Activated CD8-positive, alpha-beta memory T cell treated with anti-CD3 and anti-CD28 coated beads for 48 hours (primary cell): Measurements from ENCODE around the gene DOP1A.

Experiments
- DNase-seq, 3 experiments: peaks; one replicate each; pipeline ENCODE4 v3.0.0-alpha.2; 2020; ENCODE audit warnings: low read depth in 2 of 3, low spot score in 2 of 3

The DOP1A gene

DNA sequence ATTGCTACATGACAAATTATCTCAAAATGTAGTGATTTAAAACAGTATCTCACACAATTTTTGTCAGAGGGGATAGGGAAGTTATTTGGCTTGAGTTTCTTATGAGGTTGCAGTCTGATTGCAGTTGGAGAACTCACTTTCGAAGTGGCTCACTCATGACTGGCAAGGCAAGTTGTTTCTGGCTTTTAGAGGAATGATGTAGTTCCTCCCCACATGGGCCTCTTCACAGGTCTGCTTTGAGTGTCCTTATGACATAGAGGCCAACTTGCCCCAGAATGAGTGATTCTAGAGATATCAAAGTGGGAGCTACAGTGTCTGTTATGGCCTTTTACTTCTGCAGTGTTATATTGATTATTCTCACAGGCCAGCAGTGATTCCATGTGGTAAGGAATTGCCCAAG is 6.1 kb downstream of the DOP1A start:
- DNase-seq = no peak

DNA sequence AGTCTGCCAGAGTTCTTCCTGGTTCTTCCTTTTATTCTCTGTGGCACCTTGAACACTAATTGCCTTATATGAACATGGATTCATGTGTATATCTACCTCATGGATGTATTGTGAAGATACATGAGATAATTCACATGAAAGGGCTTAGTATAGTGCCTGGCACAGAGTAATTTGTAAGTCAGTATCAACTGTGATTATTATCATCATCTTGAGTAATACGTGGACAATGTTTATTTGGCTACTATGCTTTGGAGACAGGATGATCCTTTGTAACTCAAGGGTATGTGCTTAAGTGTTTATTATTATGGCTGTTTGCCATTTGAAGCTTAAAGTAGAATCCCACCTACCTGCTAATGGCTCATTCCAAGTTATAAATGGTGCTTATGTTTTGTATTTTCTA is 16.0 kb downstream of the DOP1A start:
- no peak for DNase-seq

DNA sequence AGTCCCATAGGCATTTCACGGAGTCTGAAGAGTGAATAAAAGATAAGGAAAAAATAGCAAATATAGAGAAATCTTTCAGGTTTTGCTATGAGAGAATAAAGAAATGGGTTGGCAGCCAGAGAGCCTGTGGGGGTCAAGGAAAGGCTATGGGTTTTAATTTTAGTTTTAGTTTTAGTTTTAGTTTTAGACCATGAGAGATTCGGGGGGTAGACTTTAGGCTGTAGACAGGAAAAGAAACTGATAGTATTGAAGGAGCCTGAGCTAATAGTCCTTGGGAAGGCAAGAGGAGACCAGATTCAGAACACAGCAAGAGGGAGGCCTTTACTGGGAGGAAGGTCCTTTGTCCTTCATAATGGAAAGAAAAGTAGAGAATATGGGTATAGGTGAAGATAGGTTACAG is 19.3 kb downstream of the DOP1A start:
- no peak for DNase-seq

DNA sequence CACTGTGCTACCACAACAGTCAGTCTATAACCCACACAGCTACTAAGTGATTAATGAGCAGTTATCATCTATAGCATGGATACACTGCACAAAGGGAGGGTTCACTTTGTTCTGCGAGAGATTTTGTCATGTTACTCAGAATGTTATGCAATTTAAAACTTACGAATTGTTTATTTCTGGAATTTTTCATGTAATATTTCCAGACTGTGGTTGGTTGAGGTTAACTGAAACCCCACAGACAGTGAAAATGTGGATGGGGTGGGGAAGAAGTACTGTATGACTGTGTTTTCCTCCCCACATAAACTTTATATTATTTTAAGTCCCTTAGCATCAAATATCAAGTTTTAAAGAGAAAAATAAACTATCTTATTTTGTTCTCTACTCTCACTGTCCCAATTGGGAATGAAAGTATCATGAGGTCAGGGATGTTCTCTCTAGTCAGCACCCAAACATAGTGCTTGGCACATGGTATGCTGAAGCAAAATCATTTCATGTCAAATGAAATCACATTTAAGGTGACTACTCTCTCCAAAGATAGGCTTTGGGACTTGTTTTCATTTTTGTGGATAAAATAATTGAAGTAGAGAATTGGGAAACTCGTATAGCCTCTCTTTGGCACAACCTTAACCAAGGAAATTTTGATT is 25.4 kb downstream of the DOP1A start:
- DNase-seq = no peak

DNA sequence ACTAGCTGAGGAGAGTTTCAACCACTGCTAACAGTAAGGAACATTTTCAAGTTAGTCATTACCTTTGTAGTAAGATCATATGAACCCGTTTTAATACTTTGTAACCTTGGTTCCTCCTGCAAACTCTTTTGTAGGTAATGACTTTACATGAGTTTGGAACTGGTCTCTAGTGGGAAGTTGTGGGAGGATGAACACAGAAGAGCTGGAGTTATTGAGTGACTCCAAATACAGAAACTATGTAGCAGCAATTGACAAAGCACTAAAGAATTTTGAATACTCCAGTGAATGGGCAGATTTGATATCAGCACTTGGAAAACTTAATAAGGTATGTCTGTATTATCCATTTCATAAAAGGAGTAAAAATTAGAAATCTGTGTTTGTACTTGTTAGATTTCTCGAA is 29.3 kb downstream of the DOP1A start:
- DNase-seq = no peak

DNA sequence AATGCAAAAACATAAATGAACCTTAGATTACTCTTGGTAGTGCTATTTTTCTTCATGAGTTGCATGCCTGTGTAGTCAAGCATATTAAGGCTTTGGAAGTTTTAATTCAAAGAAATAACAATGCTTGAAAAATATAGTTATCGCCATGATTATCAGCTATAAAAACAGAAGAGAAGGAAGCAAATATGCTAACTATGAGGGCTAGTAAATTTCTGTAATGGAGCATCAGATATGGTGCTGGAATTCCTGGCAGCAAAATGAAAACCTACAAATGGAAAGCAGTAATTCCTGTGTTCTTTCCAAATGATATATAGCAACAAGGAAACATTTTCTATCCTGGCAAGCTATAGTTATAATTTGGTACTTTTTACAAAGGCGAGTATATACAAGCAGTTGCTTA is 29.7 kb downstream of the DOP1A start:
- DNase-seq = no peak

DNA sequence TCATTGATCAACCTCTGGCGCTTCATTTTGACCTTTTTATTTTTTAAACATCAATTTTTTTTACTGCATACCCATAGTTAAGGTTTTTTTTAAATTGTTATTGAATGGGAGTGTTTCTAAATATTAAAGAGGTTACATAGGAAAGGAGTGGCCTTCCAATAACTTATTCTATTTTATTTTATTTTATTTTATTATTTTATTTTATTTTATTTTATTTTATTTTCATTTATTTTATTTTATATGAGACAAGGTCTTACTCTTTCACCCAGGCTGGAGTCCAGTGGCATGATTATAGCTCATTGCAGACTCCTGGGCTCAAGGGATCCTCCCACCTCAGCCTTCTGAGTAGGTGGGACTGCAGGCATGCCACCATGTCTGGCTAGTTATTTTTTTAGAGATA is 30.2 kb downstream of the DOP1A start:
- DNase-seq = no peak

DNA sequence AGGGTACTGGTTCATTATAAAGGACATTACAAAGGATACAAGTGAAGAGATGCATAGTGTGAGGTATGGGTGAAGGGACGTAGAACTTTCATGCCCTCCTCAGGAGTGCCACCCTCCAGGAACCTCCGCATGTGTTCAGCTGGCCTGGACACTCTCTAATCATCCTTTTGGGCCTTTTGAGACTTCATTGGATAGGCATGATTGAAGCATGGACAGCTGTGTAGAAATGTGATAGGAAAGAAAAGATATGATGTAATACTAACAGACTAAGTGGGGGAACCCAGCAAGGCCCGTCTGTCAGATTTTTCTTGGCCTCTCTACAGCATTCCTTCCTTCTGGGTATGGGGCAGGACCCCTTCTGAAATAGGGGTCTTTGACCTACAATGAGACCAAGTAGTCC is 31.1 kb downstream of the DOP1A start:
- DNase-seq = no peak

DNA sequence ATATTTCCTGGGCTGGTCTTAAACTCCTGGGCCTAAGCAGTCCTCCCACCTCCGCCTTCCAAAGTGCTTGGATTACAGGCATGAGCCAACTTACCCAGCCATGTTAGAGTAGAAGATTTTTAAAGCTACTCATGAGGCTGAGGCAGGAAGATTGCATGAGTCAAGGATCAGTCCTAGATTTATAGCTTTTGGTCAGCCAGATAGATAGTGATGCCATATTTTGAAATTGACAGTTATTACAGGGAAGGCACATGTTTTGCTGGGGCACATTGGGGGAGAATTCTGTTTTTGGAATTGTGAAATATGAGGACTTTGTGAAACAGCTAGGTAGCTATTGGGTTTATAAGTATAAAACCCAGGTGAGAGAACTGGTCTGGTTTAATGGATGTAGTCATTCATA is 40.9 kb downstream of the DOP1A start:
- DNase-seq = no peak

DNA sequence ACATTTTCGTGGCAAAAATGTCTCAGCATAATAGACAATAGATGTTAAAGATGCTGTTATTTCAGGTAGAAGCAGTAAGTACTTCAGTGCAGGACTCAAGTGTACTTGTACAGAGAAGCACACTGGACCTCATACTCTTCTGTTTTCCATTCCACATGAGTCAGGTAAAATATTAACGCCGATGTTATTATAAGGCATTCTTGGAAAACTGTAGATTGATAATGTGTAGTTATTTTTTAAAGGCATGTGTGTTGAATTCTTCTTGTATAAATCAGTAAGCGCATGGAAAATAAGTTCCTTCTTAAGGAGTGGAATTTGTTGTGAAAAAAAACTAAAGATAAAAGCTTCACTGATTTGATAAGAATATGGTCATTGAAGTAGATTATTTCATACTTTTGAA is 45.8 kb downstream of the DOP1A start:
- DNase-seq = no peak

DNA sequence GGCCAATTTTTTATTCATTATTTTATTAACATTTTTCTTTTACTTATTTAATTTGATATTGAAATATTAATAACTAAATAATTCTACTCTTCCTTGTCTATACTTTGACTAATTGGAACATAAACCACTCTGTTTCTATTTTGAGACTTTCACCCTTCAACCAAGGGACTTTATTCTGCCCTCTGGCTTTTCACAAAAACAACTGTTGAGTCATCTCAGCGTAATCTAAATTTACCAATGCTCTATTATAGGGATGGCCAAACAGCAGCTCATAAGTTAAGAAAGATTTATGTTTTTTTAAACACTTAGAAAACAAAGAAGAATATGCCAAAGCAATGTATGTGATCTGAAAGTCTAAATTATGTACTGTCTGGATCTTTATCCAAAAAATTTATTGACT is 46.7 kb downstream of the DOP1A start:
- DNase-seq = no peak

DNA sequence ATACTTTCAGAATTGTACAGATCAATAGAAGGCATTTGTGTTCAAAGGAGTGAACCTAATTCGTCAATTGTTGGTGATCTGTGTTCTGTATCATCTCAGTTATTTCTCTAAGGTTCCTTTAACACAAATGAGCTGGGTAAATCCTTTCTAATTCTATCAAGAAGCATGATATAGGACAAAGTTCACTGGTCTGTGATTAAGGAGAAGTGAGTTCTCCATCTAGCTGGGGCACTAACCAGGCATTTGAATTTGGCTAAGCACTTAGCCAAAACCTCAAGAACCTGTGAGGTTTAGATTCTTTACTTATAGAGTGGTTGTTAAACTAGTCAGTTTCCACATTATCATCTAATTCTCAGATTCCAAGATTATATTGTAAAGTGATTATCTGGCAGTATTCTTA is 50.3 kb downstream of the DOP1A start:
- no peak for DNase-seq

DNA sequence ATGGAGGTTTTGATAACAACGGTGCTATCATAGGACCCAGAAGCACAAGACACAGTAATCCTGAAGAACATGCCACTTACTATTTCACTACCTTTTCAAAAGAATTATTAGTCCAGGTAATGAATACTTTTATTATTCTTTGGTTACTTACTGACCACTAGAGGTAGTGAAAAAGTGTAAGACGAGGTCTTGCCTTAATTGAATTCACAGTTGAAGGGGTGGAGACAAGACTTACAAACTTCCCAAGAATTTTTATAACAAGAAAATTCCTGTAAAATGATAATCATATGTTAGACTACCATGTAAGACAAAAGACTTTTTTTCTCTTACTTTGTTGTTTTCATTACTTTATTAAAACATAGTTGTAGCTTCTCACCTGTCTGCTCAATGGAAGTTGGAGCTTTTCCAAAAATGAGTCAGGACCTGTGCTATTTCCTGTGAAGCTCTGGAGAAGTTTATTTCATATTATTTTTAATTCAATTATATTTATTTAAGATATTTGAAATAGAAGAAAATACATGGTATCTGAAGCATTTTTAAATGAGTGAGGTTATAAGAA is 52.4 kb downstream of the DOP1A start:
- DNase-seq = no peak

DNA sequence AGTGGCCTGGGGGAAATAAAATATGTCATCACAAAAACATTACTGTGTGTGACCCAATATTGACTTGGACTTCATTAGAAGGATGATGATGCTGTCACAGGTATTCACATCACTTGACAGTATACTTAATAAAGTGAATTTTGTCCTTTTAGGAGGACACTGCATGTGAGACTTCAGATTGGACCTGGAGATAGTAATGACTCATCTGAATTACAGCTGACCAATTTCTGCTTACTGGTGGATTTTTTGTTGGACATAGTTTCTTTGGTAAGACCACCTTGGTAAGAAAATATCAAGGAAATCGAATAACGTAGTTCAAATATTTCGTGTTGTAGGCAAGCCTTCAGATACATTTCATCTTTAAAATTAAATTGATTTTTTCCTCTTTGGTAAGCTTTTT is 57.1 kb downstream of the DOP1A start:
- DNase-seq = no peak

DNA sequence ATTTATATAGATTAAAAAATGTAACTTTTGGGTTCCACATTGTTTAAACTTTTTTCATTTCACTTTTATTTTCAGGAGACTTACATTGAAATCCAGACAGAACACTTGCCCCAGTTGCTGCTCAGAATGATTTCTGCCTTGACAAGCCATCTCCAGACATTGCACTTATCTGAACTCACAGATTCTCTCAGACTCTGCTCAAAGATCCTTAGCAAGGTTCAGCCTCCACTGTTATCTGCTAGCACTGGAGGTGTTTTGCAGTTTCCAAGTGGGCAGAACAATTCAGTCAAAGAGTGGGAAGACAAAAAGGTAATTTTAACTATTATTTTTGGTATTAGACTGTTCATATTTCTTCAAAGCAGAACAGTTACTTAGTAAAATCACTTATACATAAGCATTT is 58.0 kb downstream of the DOP1A start:
- no peak for DNase-seq

DNA sequence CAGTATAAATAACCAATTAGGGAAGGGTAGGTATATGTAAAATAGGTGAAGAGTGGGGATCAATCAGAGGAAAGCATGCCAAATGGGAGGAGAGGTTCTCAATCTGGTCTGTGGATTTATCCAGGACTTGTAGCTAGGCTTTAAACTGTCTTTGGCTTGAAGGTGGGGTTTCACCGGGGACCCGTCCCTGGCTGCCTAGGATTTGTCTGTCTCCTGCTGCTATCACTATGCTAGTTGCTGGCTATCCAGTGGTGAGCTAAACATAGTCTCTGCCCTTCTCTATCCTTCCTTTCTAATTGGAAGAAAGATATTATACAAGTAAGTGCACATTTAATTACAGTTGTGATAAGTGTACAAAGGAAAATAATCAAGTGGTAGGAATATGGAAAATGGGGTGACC is 58.8 kb downstream of the DOP1A start:
- DNase-seq = no peak

DNA sequence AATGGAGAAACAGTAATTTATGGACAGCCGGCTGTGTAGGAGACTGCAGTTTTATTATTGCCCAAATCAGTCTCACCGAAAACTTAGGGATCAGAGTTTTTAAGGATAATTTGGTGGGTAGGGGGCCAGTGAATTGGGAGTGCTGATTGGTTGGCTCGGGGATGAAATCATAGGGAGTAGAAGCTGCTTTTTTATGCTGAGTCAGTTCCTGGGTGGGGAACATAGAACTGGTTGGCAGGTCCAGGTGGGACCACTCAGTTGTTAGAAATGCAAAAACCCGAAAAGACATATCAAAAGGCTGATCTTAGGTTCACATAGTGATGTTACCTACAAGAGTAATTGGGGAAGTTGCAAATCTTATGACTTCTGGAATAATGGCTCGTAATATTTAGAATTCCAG is 59.3 kb downstream of the DOP1A start:
- DNase-seq = no peak

DNA sequence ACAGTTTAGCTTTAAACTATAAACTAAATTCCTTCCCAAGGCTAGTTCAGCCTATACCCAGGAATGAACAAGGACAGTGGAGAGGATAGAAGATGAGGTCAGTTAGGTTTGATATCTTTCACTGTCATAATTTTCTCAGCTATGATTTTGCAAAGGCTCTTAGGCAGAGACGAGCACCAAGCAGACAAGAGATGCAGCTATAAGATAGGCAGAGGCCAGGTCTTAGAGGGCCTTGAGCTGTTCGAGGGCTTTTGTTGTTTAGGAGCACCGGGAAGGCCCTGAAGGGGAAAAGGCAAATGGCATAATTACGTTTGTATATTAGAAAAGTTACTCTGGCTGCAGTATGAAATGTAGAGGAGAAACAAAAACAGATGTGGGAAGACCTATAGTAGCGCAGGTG is 59.8 kb downstream of the DOP1A start:
- DNase-seq = no peak

DNA sequence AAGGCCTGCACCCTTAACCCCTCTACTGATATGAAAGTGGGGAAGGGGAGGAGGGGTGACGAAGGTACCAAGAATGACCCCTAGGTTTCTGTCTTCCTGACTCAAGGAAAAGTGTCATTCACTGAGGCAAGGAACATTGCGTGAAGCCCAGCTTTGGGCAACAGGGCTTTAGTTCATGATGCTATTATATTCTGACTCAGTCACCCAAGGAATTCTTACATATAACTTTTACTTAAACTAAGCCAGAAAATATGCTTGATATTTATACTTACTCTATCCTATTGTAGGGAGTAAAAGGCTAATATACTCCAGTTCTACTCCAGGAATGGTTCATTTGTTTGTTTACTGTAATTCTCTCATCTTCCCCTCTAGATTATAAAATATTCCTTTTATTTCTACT is 60.5 kb downstream of the DOP1A start:
- no peak for DNase-seq

DNA sequence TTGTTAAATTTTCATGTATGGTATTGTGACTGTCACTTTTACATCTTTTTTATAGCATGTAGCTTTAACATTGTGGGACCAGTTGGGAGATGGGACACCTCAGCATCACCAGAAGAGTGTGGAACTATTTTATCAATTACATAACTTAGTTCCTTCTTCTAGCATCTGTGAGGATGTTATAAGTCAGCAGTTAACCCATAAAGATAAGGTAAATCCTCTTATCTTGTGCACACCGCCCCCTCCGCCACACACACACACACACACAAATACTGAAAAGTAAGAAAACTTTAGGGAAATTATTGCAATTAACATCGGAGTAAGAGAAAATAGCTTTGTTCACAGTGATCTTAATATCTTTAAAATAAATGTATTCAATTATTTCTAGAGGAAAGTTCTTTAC is 64.7 kb downstream of the DOP1A start:
- DNase-seq = no peak

DNA sequence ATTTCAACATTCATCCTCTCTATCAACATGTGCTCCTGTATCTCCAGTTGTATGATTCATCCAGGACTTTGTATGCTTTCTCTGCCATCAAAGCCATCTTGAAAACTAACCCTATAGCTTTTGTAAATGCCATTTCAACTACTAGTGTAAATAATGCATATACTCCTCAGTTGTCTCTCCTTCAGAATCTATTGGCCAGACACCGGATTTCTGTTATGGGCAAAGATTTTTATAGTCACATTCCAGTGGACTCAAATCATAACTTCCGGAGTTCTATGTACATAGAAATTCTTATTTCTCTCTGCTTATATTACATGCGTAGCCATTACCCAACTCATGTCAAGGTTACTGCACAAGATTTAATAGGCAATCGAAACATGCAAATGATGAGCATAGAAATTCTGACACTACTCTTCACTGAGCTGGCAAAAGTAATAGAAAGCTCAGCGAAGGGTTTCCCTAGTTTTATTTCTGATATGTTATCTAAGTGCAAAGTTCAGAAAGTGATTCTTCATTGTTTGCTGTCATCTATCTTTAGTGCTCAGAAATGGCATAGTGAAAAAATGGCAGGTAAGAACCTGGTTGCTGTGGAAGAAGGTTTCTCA is 70.7 kb downstream of the DOP1A start:
- DNase-seq = no peak

DNA sequence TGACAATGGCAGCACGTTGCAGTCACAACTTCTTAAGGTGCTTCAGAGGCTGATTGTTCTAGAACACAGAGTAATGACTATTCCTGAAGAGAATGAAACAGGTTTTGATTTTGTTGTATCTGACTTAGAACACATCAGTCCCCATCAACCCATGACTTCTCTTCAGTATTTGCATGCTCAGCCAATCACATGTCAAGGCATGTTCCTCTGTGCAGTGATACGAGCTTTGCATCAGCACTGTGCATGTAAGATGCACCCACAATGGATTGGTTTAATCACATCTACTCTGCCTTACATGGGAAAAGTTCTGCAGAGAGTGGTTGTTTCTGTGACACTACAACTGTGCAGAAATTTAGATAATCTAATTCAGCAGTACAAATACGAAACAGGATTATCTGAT is 71.3 kb downstream of the DOP1A start:
- no peak for DNase-seq

DNA sequence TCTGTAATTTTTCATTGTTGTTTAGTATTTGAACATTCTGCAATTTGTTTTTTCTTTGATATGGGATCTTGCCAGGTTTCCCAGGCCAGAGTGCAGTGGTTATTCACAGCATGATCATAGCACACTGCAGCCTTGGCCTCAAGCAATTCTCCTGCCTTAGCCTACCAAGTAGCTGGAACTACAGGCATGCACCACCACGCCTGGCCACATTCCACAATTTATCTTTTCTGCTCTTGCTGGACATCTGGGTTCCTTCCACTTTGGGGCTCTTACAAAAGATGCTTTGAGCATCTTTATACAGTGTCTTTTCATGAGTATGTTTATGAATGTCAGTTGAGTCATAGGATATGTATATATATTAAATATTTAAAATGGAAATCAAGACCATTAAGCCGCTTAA is 83.6 kb downstream of the DOP1A start:
- no peak for DNase-seq
